B cell (primary cell): Measurements from ENCODE around the gene MAP7D2. TPM values are rescaled to one million over a fixed set of nuclear protein-coding genes. Genes with fewer than 3 reads are reported as not detected.

Source experiments
- ATAC-seq: fragments of 200-7000 bp; cut with Tn5 transposase; one replicate; pipeline ENCODE4 v1.10.0; 2021; ENCODE audit warnings: low read depth, mild to moderate bottlenecking, moderate number of reproducible peaks, moderate library complexity
- CTCF ChIA-PET: fragments of 350-600 bp; sonication (Branson Sonifier 250); formaldehyde crosslinking; loops from one replicate; lab custom pipeline; 2021; ENCODE audit warnings: antibody characterized with exemption, inconsistent platforms; lab: Charles Lee
- POLR2A ChIA-PET: fragments of 350-600 bp; sonication (Branson Sonifier 250); formaldehyde crosslinking; loops from one replicate; lab custom pipeline; 2021; ENCODE audit warnings: antibody characterized with exemption; lab: Charles Lee
- DNase-seq: peaks from one replicate; pipeline ENCODE4 v3.0.0; 2013
- H2AFZ ChIP-seq: 2 replicates; pipeline ENCODE4 v1.6.1; 2012; ENCODE audit warnings: mild to moderate bottlenecking, low read depth, low read length; ENCODE audit not compliant: insufficient read depth, poor library complexity, severe bottlenecking
- H3K27ac ChIP-seq, 2 donors: 1 replicate in 1 of 2; 2 replicates in 1 of 2; pipeline ENCODE4 v1.5.1; 2012 to 2013; ENCODE audit warnings: low read length in 2 of 2, mild to moderate bottlenecking in 2 of 2, moderate library complexity in 1 of 2
- H3K27me3 ChIP-seq, 4 experiments: fragments of 200-600 bp in 1 of 4; sonication (generic) in 1 of 4; replicated peaks in 1 of 4; 1 replicate in 2 of 4; 2 replicates in 2 of 4; pipeline versions ENCODE4 v1.6.1 to v1.7.0; 2013 to 2016; ENCODE audit warnings: low read length in 3 of 4, mild to moderate bottlenecking in 2 of 4, mixed read lengths in 1 of 4, moderate library complexity in 1 of 4; ENCODE audit not compliant: insufficient read depth in 4 of 4, control insufficient read depth in 3 of 4; ENCODE audit errors: control extremely low read depth in 1 of 4
- H3K36me3 ChIP-seq, 2 experiments: replicated peaks in 1 of 2; 1 replicate in 1 of 2; 2 replicates in 1 of 2; pipeline versions ENCODE4 v1.6.1 to v1.7.1; 2013; ENCODE audit warnings: low read length in 1 of 2; ENCODE audit not compliant: insufficient read depth in 2 of 2, control insufficient read depth in 1 of 2; ENCODE audit errors: control extremely low read depth in 1 of 2, extremely low read depth in 1 of 2
- H3K4me1 ChIP-seq, 2 donors: fragments of 200-600 bp in 1 of 2; sonication (generic) in 1 of 2; 1 replicate in 1 of 2; 2 replicates in 1 of 2; pipeline versions ENCODE4 v1.5.1 to v1.6.1; 2013 to 2017; ENCODE audit warnings: low read length in 2 of 2; ENCODE audit not compliant: control insufficient read depth in 2 of 2, insufficient read depth in 2 of 2
- H3K4me2 ChIP-seq: replicated peaks from 2 replicates; pipeline ENCODE3; 2012; ENCODE audit warnings: mild to moderate bottlenecking, low read depth, low read length; ENCODE audit not compliant: poor library complexity, severe bottlenecking
- H3K4me3 ChIP-seq, 5 experiments: fragments of 200-600 bp in 1 of 5; sonication (generic) in 1 of 5; 1 replicate in 3 of 5; 2 replicates in 2 of 5; pipeline versions ENCODE4 v1.5.1 to v1.7.0; 2011 to 2016; ENCODE audit warnings: low read length in 4 of 5, mild to moderate bottlenecking in 4 of 5, low read depth in 2 of 5, control low read depth in 1 of 5, moderate library complexity in 1 of 5; ENCODE audit not compliant: insufficient read depth in 1 of 5; ENCODE audit errors: control extremely low read depth in 1 of 5, extremely low read depth in 1 of 5
- H3K79me2 ChIP-seq: fragments of 200-600 bp; sonication (generic); one replicate; pipeline ENCODE4 v1.6.0; 2016; ENCODE audit warnings: low read length; ENCODE audit not compliant: control insufficient read depth, insufficient read depth
- H3K9ac ChIP-seq: fragments of 200-600 bp; sonication (generic); 2 replicates; pipeline ENCODE4 v1.6.1; 2017; ENCODE audit warnings: mild to moderate bottlenecking, low read length, moderate library complexity
- H3K9me3 ChIP-seq, 3 donors: one replicate each; pipeline versions ENCODE4 v1.6.1 to v1.7.1; 2013; ENCODE audit warnings: low read length in 2 of 3; ENCODE audit not compliant: control insufficient read depth in 2 of 3, insufficient read depth in 1 of 3; ENCODE audit errors: control extremely low read depth in 1 of 3
- H4K20me1 ChIP-seq: 2 replicates; pipeline ENCODE4 v1.6.0; 2012; ENCODE audit warnings: mild to moderate bottlenecking, low read length; ENCODE audit not compliant: insufficient read depth, control insufficient read depth, poor library complexity, severe bottlenecking
- H3K27ac Mint-ChIP-seq: one replicate; pipeline ENCODE4 v1.8.0; 2021; ENCODE audit warnings: mixed read lengths
- H3K27me3 Mint-ChIP-seq: one replicate; pipeline ENCODE4 v1.8.0; 2021; ENCODE audit warnings: mixed read lengths
- H3K4me1 Mint-ChIP-seq: one replicate; pipeline ENCODE4 v1.8.0; 2021; ENCODE audit warnings: mixed read lengths
- H3K4me3 Mint-ChIP-seq: one replicate; pipeline ENCODE4 v1.8.0; 2021; ENCODE audit warnings: mixed read lengths
- H3K9me3 Mint-ChIP-seq: one replicate; pipeline ENCODE4 v1.8.0; 2022; ENCODE audit warnings: mixed read lengths; ENCODE audit not compliant: insufficient read depth
- EZH2 ChIP-seq: IDR thresholded peaks from 2 replicates; pipeline ENCODE4 v1.6.1; 2012; ENCODE audit warnings: borderline replicate concordance, low read depth, mild to moderate bottlenecking, moderate library complexity, low read length; ENCODE audit not compliant: insufficient read depth, poor library complexity, severe bottlenecking
- WGBS: methylation state at CpG from one replicate; pipeline ENCODE4 v1.1.5; 2013; ENCODE audit warnings: missing lambda C conversion rate; ENCODE audit not compliant: insufficient coverage; 5-methylcytosine and 5-hydroxymethylcytosine counted together
- intact Hi-C: fragments of 100-400 bp; cut with micrococcal nuclease; formaldehyde crosslinking; loops from one replicate; pipeline ENCODE4 v1.10.0; 2022
- polyA plus RNA-seq: library from polyadenylated mRNA; depleted of rRNA; stranded (reverse); fragments of >200 nt; gene quantifications from 2 replicates; pipeline ENCODE4 v1.2.3, GENCODE V29; 2012
- total RNA-seq, 2 donors: library from RNA; stranded (reverse); fragments of 120-200 nt in 1 of 2; gene quantifications; 1 replicate in 1 of 2; 2 replicates in 1 of 2; pipeline versions ENCODE4 v1.2.3 to v1.2.4, GENCODE V29; 2013 to 2022
- TF ChIP-seq, protein P1 (sequence below): fragments of 200-600 bp; IDR thresholded peaks from one replicate; pipeline ENCODE4 v1.8.0; 2022; ENCODE audit warnings: antibody characterized with exemption, mild to moderate bottlenecking

MAP7D2 gene
- total and polyA plus RNA-seq, 2 donors (not counting 1 experiment from before 2014, with no cell fraction given) = 0.54 TPM; not detected in 1

DNA sequence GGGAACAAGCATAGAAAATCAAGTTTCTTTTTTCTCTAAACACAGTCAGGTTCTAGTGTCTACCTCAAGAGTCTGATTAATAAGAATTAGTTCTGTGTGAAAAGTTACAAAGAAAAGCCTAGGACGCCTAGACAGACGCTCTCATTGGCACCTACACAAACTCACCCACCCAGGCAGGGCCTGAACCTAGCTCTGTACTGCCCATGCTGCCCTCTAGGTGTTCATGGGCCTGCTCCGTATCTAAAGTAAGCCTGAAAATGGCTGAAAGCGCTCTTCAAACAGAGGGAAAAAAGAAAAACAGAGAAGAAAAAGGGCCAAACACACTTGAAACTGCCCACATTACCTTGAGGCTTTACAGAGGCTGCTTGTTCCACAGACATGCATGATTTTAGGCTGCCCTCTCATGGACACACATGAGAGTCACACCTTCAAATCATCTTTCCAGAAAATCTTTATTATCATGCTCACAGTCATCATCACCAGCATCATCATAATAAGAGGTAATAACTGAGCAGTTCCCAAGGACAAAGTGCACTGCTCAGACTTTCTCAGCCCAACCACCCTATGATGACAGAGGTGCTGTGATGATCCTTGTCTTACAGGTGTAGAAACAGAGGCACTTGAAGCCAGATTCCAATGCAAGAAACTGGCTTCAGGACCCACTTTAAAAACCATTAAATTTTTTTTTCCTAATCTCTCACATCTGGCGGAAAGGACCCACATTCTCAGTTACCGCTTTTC, 49.6 kb downstream of the MAP7D2 start:
- ChIA-PET CTCF (interaction anchor here (0.6 to 2.1 kb wide), 13 partner anchors 14 to 684 kb away, joined by 3 to 28 read pairs (median 3); no protein-coding TSS in a partner anchor), POLR2A (no interaction called here)
- ATAC-seq (peak; percentile 65), DNase-seq (peak; percentile 60)
- no peak overlapping the region for H3K4me3 Mint-ChIP-seq
- intact Hi-C loops = loop anchor here (1.0 to 5.0 kb wide), 4 partner anchors 163 to 695 kb away; no protein-coding TSS in a partner anchor
- Histone ChIP-seq H2AFZ (no peak overlapping the region), H3K79me2 (no peaks in the 10 kb centered on the region), H3K27me3 (no peaks in the 10 kb centered on the region), H3K4me1 (peaks cover 2% of the 10 kb centered on the region in 2 donors), H3K4me2 (no peak overlapping the region), H3K9ac (no peak overlapping the region), H3K36me3 (no peaks in the 10 kb centered on the region), H4K20me1 (no peaks in the 10 kb centered on the region), H3K27ac (no peak overlapping the region), H3K4me3 (no peak overlapping the region), H3K9me3 (no peaks in the 10 kb centered on the region)
- no peak overlapping the region for H3K27ac Mint-ChIP-seq
- 30% methylated on average over 2 of the region's 6 CpGs for WGBS
- H3K9me3 Mint-ChIP-seq = no peaks in the 10 kb centered on the region
- TF ChIP-seq EZH2 = no peak
- TF ChIP-seq, protein P1, sequence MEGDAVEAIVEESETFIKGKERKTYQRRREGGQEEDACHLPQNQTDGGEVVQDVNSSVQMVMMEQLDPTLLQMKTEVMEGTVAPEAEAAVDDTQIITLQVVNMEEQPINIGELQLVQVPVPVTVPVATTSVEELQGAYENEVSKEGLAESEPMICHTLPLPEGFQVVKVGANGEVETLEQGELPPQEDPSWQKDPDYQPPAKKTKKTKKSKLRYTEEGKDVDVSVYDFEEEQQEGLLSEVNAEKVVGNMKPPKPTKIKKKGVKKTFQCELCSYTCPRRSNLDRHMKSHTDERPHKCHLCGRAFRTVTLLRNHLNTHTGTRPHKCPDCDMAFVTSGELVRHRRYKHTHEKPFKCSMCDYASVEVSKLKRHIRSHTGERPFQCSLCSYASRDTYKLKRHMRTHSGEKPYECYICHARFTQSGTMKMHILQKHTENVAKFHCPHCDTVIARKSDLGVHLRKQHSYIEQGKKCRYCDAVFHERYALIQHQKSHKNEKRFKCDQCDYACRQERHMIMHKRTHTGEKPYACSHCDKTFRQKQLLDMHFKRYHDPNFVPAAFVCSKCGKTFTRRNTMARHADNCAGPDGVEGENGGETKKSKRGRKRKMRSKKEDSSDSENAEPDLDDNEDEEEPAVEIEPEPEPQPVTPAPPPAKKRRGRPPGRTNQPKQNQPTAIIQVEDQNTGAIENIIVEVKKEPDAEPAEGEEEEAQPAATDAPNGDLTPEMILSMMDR = peak; percentile 65
- no peaks in the 10 kb centered on the region for H3K27me3 Mint-ChIP-seq
- peaks cover 7% of the 10 kb centered on the region for H3K4me1 Mint-ChIP-seq

DNA sequence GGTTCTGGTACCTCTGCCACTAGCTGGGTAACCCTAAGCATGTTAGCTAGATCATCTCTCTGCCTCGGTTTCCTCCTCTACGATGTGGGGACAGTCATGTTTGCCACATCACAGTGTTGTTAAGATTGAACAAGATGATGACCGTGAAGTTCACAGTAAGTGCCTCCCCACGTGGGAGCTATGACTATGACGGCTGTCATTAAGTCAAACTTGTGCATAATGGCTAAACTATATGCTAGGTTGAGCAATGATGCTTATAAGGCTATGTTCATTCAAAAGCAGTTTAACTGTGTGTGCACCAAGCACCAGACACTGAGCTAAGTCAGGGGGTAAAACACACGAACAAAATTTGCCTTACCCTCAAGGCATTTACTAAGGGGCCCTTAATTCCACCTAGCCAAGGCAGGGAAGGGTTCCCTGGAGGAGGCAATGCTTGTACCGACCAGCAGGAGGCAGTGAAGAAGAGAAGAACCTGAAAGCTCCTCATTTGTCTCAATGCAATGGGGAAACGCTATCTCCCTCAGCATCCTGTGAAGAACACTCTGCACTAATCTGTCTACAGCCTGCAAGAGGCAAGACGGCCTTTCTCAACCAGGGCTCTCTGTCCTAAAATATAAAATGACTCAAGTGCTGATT, 52.9 kb downstream of the MAP7D2 start:
- intact Hi-C loops = no loop called here
- H4K20me1 ChIP-seq = no peaks in the 10 kb centered on the region
- CTCF ChIA-PET = interaction anchor here (0.6 to 1.3 kb wide), 5 partner anchors 17 to 692 kb away, joined by 3 to 5 read pairs (median 3); no protein-coding TSS in a partner anchor

More for the DNA sequence above, 52.9 kb downstream of the MAP7D2 start:
- no peak for ATAC-seq
- Histone ChIP-seq H3K4me3 (no peak overlapping the region), H3K4me1 (peaks cover 21 to 27% of the 10 kb centered on the region in 2 donors), H3K79me2 (no peaks in the 10 kb centered on the region), H3K9me3 (no peaks in the 10 kb centered on the region), H2AFZ (no peak overlapping the region), H3K36me3 (no peaks in the 10 kb centered on the region), H3K9ac (no peak overlapping the region), H3K27me3 (no peaks in the 10 kb centered on the region), H3K27ac (no peak overlapping the region), H3K4me2 (no peak overlapping the region)
- no CpG with 5 or more reads among the region's 9 CpGs for WGBS
- Mint-ChIP-seq H3K4me1 (peaks cover 30% of the 10 kb centered on the region), H3K9me3 (no peaks in the 10 kb centered on the region), H3K27me3 (no peaks in the 10 kb centered on the region), H3K4me3 (no peak overlapping the region), H3K27ac (no peak overlapping the region)
- POLR2A ChIA-PET = no interaction called here
- TF ChIP-seq, protein P1 = peak; percentile 11
- TF ChIP-seq EZH2 = no peak
- peak; percentile 5 for DNase-seq
